Right lobe of liver (tissue), 6 donors: Measurements from ENCODE around the gene TAF11L10. TPM values are rescaled to one million over a fixed set of nuclear protein-coding genes. Genes with fewer than 3 reads are reported as not detected.
A peak's percentile ranks its signal among the peaks of the same experiment; 100 is the strongest.
"Not testable (repeated sequence)": the region's sequence is repeated elsewhere in the genome, so short reads cannot be mapped to it uniquely, and the experiment has no call there.

Experiments used
- ATAC-seq, 4 donors: fragments of 200-7000 bp; cut with Tn5 transposase; one replicate each; pipeline ENCODE4 v1.9.1; 2020; ENCODE audit warnings: mild to moderate bottlenecking in 4 of 4, moderate library complexity in 4 of 4
- DNase-seq, 3 donors: peaks; one replicate each; pipeline ENCODE4 v3.0.0-alpha.2; 2020
- H3K27ac ChIP-seq, 3 donors: fragments of 200-600 bp; one replicate each; pipeline ENCODE4 v1.8.0; 2022
- H3K27me3 ChIP-seq, 2 donors: fragments of 200-600 bp; one replicate each; pipeline ENCODE4 v1.8.0; 2022
- H3K36me3 ChIP-seq, 4 donors: fragments of 200-600 bp; sonication (generic) in 1 of 4; one replicate each; pipeline versions ENCODE4 v1.5.1 to v1.8.0; 2017 to 2022; ENCODE audit warnings: control low read depth in 1 of 4
- H3K4me1 ChIP-seq, 4 donors: fragments of 200-600 bp; sonication (generic) in 1 of 4; one replicate each; pipeline versions ENCODE4 v1.5.1 to v1.8.0; 2017 to 2022; ENCODE audit warnings: control low read depth in 1 of 4
- H3K4me3 ChIP-seq, 3 donors: fragments of 200-600 bp; one replicate each; pipeline ENCODE4 v1.8.0; 2022
- H3K9me3 ChIP-seq, 4 donors: fragments of 200-600 bp; sonication (generic) in 1 of 4; one replicate each; pipeline versions ENCODE4 v1.5.1 to v1.8.0; 2017 to 2022; ENCODE audit warnings: control low read depth in 1 of 4
- POLR2A ChIP-seq: fragments of 450-650 bp; IDR thresholded peaks from one replicate; pipeline ENCODE4 v1.6.1; 2017; ENCODE audit warnings: antibody characterized with exemption, mild to moderate bottlenecking
- WGBS: methylation state at CpG from one replicate; pipeline ENCODE4 v1.1.6; 2018; ENCODE audit warnings: low coverage, low lambda C conversion rate; ENCODE audit not compliant: insufficient coverage; ENCODE audit errors: missing lambda C conversion rate; 5-methylcytosine and 5-hydroxymethylcytosine counted together
- intact Hi-C, 2 donors: fragments of 100-400 bp; cut with DNase I; formaldehyde crosslinking; loops; one replicate each; pipeline versions ENCODE4 v1.11.2 to v1.14.1; 2022
- long read RNA-seq: library from polyadenylated mRNA; unstranded; transcript quantifications from one replicate; pipeline ENCODE4 v2.0.0, GENCODE V29; 2019
- total RNA-seq, 6 experiments: library from RNA; depleted of rRNA in 2 of 6; stranded (reverse); fragments of >200 nt in 2 of 6; fragmentation: NEBNext Ultra II Directional in 3 of 6; extraction: Animal tissue kit (Norgen Biotek cat#: 25700) in 3 of 6; gene quantifications; one replicate each; pipeline versions ENCODE4 v1.1.0 to v1.2.4, GENCODE V29; 2016 to 2023
- TF ChIP-seq, protein P1 (sequence below), 4 donors: fragments of 200-600 bp in 3 of 4; fragments of 450-650 bp in 1 of 4; IDR thresholded peaks; one replicate each; pipeline versions ENCODE4 v1.5.1 to v1.8.0; 2016 to 2022; ENCODE audit warnings: antibody characterized with exemption in 4 of 4, mild to moderate bottlenecking in 2 of 4
- donor health status: DM: no; HTN: yes; CAD: no.
- donor health status: DM: no; HTN: no; CAD: no.
- donor health status: DM: no; HTN: no; CAD: no.
- donor health status: DM: no; HTN: yes; CAD: no.
- donor health status: DM: no; HTN: yes; CAD: no.

The TAF11L10 gene
- total RNA-seq, result not detected
- long read RNA-seq, result 0 reads

DNA sequence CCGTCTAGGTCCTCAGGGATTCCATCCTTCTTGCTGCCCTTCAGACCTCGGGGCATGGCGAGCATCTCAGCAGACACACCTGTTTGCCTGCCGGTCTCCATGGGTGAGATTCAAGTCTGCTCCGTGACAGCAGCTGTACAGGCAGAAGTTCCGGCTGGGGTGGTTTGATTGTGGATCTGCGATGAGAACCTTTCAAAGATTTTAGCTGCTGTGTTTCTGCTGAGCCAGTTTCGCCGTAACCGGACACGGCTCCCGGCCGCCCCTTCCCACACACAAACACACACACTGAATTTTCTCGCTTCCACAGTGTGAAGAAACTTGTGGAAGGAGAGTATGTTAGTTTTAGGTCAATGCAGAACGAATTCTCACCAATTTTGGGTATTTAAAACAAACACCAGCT lies at the start of gene TAF11L10:
TAF11L10 (minus strand) TSS at position 101 of the 400 bp plus-strand sequence.
- H3K9me3 ChIP-seq, H3K4me3 ChIP-seq, ATAC-seq, H3K27me3 ChIP-seq, DNase-seq, H3K27ac ChIP-seq, H3K36me3 ChIP-seq, H3K4me1 ChIP-seq, intact Hi-C loops: not testable (repeated sequence)
- WGBS, result no CpG with 5 or more reads among the region's 15 CpGs

DNA sequence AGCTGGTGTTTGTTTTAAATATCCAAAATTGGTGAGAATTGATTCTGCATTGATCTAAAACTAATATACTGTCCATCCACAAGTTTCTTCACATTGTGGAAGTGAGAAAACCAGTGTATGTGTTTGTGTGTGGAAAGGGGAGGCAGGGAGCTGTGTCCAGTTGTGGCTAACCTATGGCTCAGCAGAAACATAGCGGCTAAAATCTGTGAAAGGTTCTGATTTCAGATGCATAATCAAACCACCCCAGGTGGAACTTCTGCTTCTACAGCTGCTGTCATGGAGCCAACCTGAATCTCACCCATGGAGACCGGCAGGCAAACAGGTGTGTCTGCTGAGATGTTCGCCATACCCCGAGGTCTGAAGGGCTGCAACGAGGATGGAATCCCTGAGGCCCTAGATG lies 36.5 kb upstream of the TAF11L10 start, which contains the start of gene TAF11L14:
TAF11L14 (plus strand) TSS at position 301 of the 400 bp plus-strand sequence.
- WGBS, result 40% methylated on average over 2 of the region's 5 CpGs
- intact Hi-C loops, result no loop called here
- no peak for DNase-seq
- H3K4me1 ChIP-seq, result no peaks in the 10 kb centered on the region
- H3K27ac ChIP-seq, result no peak within 1 kb of the TSS
- no peaks in the 10 kb centered on the region for H3K9me3 ChIP-seq
- H3K27me3 ChIP-seq, result no peaks in the 10 kb centered on the region
- H3K36me3 ChIP-seq, result no peaks in the 10 kb centered on the region
- ATAC-seq, result no peak
- TF ChIP-seq, protein P1, sequence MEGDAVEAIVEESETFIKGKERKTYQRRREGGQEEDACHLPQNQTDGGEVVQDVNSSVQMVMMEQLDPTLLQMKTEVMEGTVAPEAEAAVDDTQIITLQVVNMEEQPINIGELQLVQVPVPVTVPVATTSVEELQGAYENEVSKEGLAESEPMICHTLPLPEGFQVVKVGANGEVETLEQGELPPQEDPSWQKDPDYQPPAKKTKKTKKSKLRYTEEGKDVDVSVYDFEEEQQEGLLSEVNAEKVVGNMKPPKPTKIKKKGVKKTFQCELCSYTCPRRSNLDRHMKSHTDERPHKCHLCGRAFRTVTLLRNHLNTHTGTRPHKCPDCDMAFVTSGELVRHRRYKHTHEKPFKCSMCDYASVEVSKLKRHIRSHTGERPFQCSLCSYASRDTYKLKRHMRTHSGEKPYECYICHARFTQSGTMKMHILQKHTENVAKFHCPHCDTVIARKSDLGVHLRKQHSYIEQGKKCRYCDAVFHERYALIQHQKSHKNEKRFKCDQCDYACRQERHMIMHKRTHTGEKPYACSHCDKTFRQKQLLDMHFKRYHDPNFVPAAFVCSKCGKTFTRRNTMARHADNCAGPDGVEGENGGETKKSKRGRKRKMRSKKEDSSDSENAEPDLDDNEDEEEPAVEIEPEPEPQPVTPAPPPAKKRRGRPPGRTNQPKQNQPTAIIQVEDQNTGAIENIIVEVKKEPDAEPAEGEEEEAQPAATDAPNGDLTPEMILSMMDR (IDR thresholded peaks at IDR 0.05), result no peak
- TF ChIP-seq POLR2A, result no peak
- H3K4me3 ChIP-seq, result no peak within 1 kb of the TSS

DNA sequence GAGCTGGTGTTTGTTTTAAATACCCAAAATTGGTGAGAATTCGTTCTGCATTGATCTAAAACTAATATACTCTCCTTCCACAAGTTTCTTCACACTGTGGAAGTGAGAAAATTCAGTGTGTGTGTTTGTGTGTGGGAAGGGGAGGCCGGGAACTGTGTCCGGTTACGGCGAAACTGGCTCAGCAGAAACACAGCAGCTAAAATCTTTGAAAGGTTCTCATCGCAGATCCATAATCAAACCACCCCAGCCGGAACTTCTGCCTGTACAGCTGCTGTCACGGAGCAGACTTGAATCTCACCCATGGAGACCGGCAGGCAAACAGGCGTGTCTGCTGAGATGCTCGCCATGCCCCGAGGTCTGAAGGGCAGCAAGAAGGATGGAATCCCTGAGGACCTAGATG lies 34.2 kb upstream of the TAF11L10 start, which contains the start of gene TAF11L13:
TAF11L13 (plus strand) TSS at position 301 of the 400 bp plus-strand sequence.
- H3K9me3 ChIP-seq, intact Hi-C loops, H3K27ac ChIP-seq, DNase-seq, ATAC-seq, H3K4me1 ChIP-seq, H3K4me3 ChIP-seq, H3K27me3 ChIP-seq, H3K36me3 ChIP-seq: not testable (repeated sequence)
- WGBS, result 47% methylated on average over 2 of the region's 12 CpGs

DNA sequence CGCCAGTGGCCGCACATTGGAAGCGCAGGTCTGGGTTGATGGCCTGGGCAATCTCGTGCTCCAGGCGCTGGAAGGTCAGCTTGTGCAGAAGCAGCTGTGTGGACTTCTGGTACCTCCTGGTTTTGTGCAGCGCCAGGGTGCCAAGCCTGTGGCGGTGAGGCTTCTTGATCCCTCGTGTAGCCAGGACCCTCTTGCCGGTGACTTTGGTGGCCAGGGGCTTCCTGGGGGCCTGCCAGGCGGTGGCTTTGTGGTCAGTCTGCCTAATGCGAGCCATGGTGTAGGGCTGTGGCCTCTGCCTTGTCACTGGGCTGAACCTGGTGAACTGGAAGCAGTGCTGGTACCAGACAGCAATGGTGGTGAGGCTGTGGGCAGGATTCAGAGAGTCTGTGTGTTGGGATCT lies 28.1 kb upstream of the TAF11L10 start:
- WGBS, result 73% methylated on average over 4 of the region's 11 CpGs
- Histone ChIP-seq H3K9me3 (no peaks in the 10 kb centered on the region), H3K4me3 (no peak overlapping the region), H3K4me1 (no peaks in the 10 kb centered on the region), H3K27ac (no peak overlapping the region), H3K36me3 (no peaks in the 10 kb centered on the region), H3K27me3 (no peaks in the 10 kb centered on the region)
- TF ChIP-seq, protein P1 (IDR thresholded peaks at IDR 0.05), result no peak
- no peak for TF ChIP-seq POLR2A
- ATAC-seq (no peak), DNase-seq (no peak)
- intact Hi-C loops, result no loop called here

DNA sequence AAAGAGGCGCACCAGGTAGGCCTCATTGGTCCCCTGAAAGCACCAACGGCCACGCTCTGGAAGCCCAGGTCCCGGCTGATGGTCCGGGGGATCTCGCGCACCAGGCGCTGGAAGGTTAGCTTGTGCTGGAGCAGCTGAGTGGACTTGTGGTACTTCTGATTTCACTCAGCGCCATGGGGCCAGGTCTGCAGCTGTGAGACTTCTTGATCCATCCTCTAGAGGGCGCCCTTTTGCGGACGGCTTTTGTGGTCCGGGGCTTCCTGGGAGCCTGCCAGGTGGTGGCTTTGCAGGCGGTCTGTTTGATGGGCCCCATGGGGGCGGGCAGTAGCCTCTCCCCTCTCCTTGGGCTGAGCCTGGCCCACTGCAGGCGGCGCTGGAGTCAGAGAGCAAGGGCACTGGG lies 23.0 kb upstream of the TAF11L10 start:
- Histone ChIP-seq H3K36me3 (no peaks in the 10 kb centered on the region), H3K4me3 (no peak overlapping the region), H3K9me3 (no peaks in the 10 kb centered on the region), H3K27me3 (no peaks in the 10 kb centered on the region), H3K27ac (no peak overlapping the region), H3K4me1 (no peaks in the 10 kb centered on the region)
- no CpG with 5 or more reads among the region's 17 CpGs for WGBS
- no peak for TF ChIP-seq POLR2A
- TF ChIP-seq, protein P1 (IDR thresholded peaks at IDR 0.05), result no peak
- DNase-seq (no peak), ATAC-seq (no peak)
- intact Hi-C loops, result no loop called here

DNA sequence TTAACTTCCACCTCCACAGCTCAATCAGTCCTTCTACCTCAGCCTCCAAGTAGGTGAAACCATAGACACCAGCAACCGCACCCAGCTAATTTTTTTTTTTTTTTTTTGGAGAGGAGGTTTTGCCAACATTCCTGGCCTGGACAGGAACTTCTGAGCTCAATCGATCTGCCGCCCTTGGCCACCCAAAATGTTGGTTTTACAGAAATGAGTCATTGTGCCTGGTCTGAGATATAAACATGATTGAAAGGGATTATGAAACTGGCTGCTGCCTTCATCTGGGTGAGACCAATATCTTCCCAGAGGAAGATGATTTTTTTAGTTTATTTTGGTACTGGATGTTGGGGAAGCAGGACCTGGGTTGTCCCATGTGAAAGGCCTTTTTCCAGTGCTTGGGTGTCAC lies 21.7 kb upstream of the TAF11L10 start:
- peak in 1 of 4 donors; percentile 70 for ATAC-seq
- Histone ChIP-seq H3K4me3 (no peak overlapping the region), H3K4me1 (no peaks in the 10 kb centered on the region), H3K36me3 (no peaks in the 10 kb centered on the region), H3K27me3 (no peaks in the 10 kb centered on the region), H3K27ac (no peak overlapping the region), H3K9me3 (no peaks in the 10 kb centered on the region)
- TF ChIP-seq, protein P1 (IDR thresholded peaks at IDR 0.05), result no peak
- no peak for TF ChIP-seq POLR2A
- no peak for DNase-seq
- 42% methylated on average over 3 of the region's 3 CpGs for WGBS
- intact Hi-C loops, result no loop called here
